Endothelial cell (in vitro differentiated cells): Measurements from ENCODE around the gene ADAM12. TPM values are rescaled to one million over a fixed set of nuclear protein-coding genes. Genes with fewer than 3 reads are reported as not detected.

Source experiments
- DNase-seq: peaks from one replicate; pipeline ENCODE4 v3.0.0; 2021; ENCODE audit warnings: low spot score
- H3K27ac Mint-ChIP-seq: one replicate; pipeline ENCODE4 v1.8.0; 2021; ENCODE audit warnings: mixed read lengths, inconsistent platforms; ENCODE audit not compliant: unreplicated experiment
- H3K27me3 Mint-ChIP-seq: one replicate; pipeline ENCODE4 v1.8.0; 2021; ENCODE audit warnings: mild to moderate bottlenecking, moderate library complexity, mixed read lengths, inconsistent platforms; ENCODE audit not compliant: unreplicated experiment
- H3K36me3 Mint-ChIP-seq: one replicate; pipeline ENCODE4 v1.8.0; 2021; ENCODE audit warnings: mild to moderate bottlenecking, low read depth, mixed read lengths, inconsistent platforms; ENCODE audit not compliant: unreplicated experiment
- H3K4me1 Mint-ChIP-seq: one replicate; pipeline ENCODE4 v1.8.0; 2021; ENCODE audit warnings: mild to moderate bottlenecking, mixed read lengths, inconsistent platforms; ENCODE audit not compliant: unreplicated experiment
- H3K4me3 Mint-ChIP-seq: one replicate; pipeline ENCODE4 v1.8.0; 2021; ENCODE audit warnings: mild to moderate bottlenecking, mixed read lengths, inconsistent platforms; ENCODE audit not compliant: unreplicated experiment
- H3K9me3 Mint-ChIP-seq: one replicate; pipeline ENCODE4 v1.8.0; 2021; ENCODE audit warnings: mixed read lengths, inconsistent platforms; ENCODE audit not compliant: unreplicated experiment
- CTCF ChIP-seq: fragments of 200-600 bp; sonication (generic); IDR thresholded peaks from one replicate; pipeline ENCODE4 v1.5.0; 2021; ENCODE audit warnings: antibody characterized with exemption; ENCODE audit not compliant: unreplicated experiment
- total RNA-seq: library from RNA; stranded (reverse); fragmentation: NEBNext Ultra II Directional; extraction: Animal tissue kit (Norgen Biotek cat#: 25700); gene quantifications from one replicate; pipeline ENCODE4 v1.2.1, GENCODE V29; 2021; ENCODE audit not compliant: unreplicated experiment

ADAM12 gene
- total RNA-seq, 1 donor from 2014 or later, result 9.0 TPM

- H3K4me3 Mint-ChIP-seq, result no peak overlapping the region
- peaks cover 3% of the 10 kb centered on the region for H3K4me1 Mint-ChIP-seq
- H3K36me3 Mint-ChIP-seq, result no peaks in the 10 kb centered on the region
- DNase-seq, result no peak
- H3K27me3 Mint-ChIP-seq, result peaks cover 2% of the 10 kb centered on the region
- no peak overlapping the region for H3K27ac Mint-ChIP-seq
- no peak for TF ChIP-seq CTCF
- H3K9me3 Mint-ChIP-seq, result no peaks in the 10 kb centered on the region
Observed at GRCh38 chr10:126101325-126101724, 287.0 kb downstream of the ADAM12 start.

- Mint-ChIP-seq H3K27ac (no peak overlapping the region), H3K27me3 (peaks cover 2% of the 10 kb centered on the region), H3K4me1 (peaks cover 10% of the 10 kb centered on the region), H3K4me3 (no peak overlapping the region), H3K36me3 (no peaks in the 10 kb centered on the region), H3K9me3 (no peaks in the 10 kb centered on the region)
- no peak for DNase-seq
- TF ChIP-seq CTCF, result no peak
Observed at GRCh38 chr10:126099366-126099765, 288.9 kb downstream of the ADAM12 start.

- Mint-ChIP-seq H3K4me1 (peaks cover 10% of the 10 kb centered on the region), H3K9me3 (no peaks in the 10 kb centered on the region), H3K36me3 (no peaks in the 10 kb centered on the region), H3K4me3 (no peak overlapping the region), H3K27me3 (peaks cover 2% of the 10 kb centered on the region), H3K27ac (no peak overlapping the region)
- TF ChIP-seq CTCF, result no peak
- DNase-seq, result no peak
Observed at GRCh38 chr10:126098226-126098581, 290.1 kb downstream of the ADAM12 start.

- H3K4me1 Mint-ChIP-seq, result peaks cover 10% of the 10 kb centered on the region
- peaks cover 2% of the 10 kb centered on the region for H3K27me3 Mint-ChIP-seq
- no peak for DNase-seq
- H3K36me3 Mint-ChIP-seq, result no peaks in the 10 kb centered on the region
- H3K27ac Mint-ChIP-seq, result no peak overlapping the region
- no peak overlapping the region for H3K4me3 Mint-ChIP-seq
- H3K9me3 Mint-ChIP-seq, result no peaks in the 10 kb centered on the region
- no peak for TF ChIP-seq CTCF
Observed at GRCh38 chr10:126097558-126098225, 290.6 kb downstream of the ADAM12 start.

GRCh38 chr10:126094537-126094936 is 293.7 kb downstream of the ADAM12 start:
- Mint-ChIP-seq H3K4me1 (peaks cover 10% of the 10 kb centered on the region), H3K36me3 (no peaks in the 10 kb centered on the region), H3K9me3 (no peaks in the 10 kb centered on the region), H3K27ac (no peak overlapping the region), H3K27me3 (no peaks in the 10 kb centered on the region), H3K4me3 (no peak overlapping the region)
- DNase-seq, result no peak
- no peak for TF ChIP-seq CTCF
